Activated CD8-positive, alpha-beta memory T cell treated with anti-CD3 and anti-CD28 coated beads, Interleukin-2, amount 10 ng/mL, durations not matched to agents 7 days and 5 days (primary cell): ENCODE measurements around the gene PRLH. TPM values are rescaled to one million over a fixed set of nuclear protein-coding genes. Genes with fewer than 3 reads are reported as not detected.

Source experiments
- ATAC-seq: fragments of 150-1000 bp; cut with Tn5 transposase; one replicate; pipeline ENCODE4 v1.10.0; 2021; ENCODE audit warnings: moderate library complexity
- CTCF ChIA-PET: fragments of 350-600 bp; sonication (Branson Sonifier 250); formaldehyde crosslinking; loops from one replicate; lab custom pipeline; 2021; ENCODE audit warnings: antibody characterized with exemption; lab: Charles Lee
- DNase-seq: peaks from one replicate; pipeline ENCODE4 v3.0.0-alpha.2; 2020
- H3K27ac Mint-ChIP-seq: one replicate; pipeline ENCODE4 v1.8.0; 2021; ENCODE audit warnings: mild to moderate bottlenecking, mixed read lengths
- H3K27me3 Mint-ChIP-seq: one replicate; pipeline ENCODE4 v1.8.0; 2021; ENCODE audit warnings: mixed read lengths
- H3K36me3 Mint-ChIP-seq: one replicate; pipeline ENCODE4 v1.8.0; 2021; ENCODE audit warnings: mild to moderate bottlenecking, mixed read lengths
- H3K4me1 Mint-ChIP-seq: one replicate; pipeline ENCODE4 v1.8.0; 2021; ENCODE audit warnings: mixed read lengths
- H3K4me3 Mint-ChIP-seq: one replicate; pipeline ENCODE4 v1.8.0; 2021; ENCODE audit warnings: mild to moderate bottlenecking, moderate library complexity, mixed read lengths
- H3K9me3 Mint-ChIP-seq: one replicate; pipeline ENCODE4 v1.8.0; 2022; ENCODE audit warnings: low read depth, mixed read lengths
- total RNA-seq, 2 experiments: library from RNA; stranded (reverse); gene quantifications; one replicate each; pipeline ENCODE4 v1.2.3, GENCODE V29; 2021

Gene PRLH
- total RNA-seq, 2 experiments from 2014 or later, result not detected

- no peaks in the 10 kb centered on the region for H3K27me3 Mint-ChIP-seq
- DNase-seq, result no peak
- no peaks in the 10 kb centered on the region for H3K9me3 Mint-ChIP-seq
- no peak overlapping the region for H3K4me3 Mint-ChIP-seq
- peaks cover 2% of the 10 kb centered on the region for H3K4me1 Mint-ChIP-seq
- no peaks in the 10 kb centered on the region for H3K36me3 Mint-ChIP-seq
- H3K27ac Mint-ChIP-seq, result no peak overlapping the region
- ATAC-seq, result no peak
- CTCF ChIA-PET, result interaction anchor here (0.9 to 2.5 kb wide), 2 partner anchors 19 to 40 kb away, joined by 3 to 9 read pairs; no protein-coding TSS in a partner anchor
These were observed 34.2 kb upstream of the PRLH start for GRCh38 chr2:237532160-237532559.

GRCh38 chr2:237533668-237534161, 32.7 kb upstream of the PRLH start:
- no peaks in the 10 kb centered on the region for H3K36me3 Mint-ChIP-seq
- H3K4me3 Mint-ChIP-seq, result no peak overlapping the region
- no peak overlapping the region for H3K27ac Mint-ChIP-seq
- no peaks in the 10 kb centered on the region for H3K27me3 Mint-ChIP-seq
- ATAC-seq, result no peak
- DNase-seq, result no peak
- no peaks in the 10 kb centered on the region for H3K9me3 Mint-ChIP-seq
- peaks cover 2% of the 10 kb centered on the region for H3K4me1 Mint-ChIP-seq
- CTCF ChIA-PET, result interaction anchor here (2.5 kb wide), 1 partner anchor 21 kb away, joined by 9 read pairs; no protein-coding TSS in a partner anchor

GRCh38 chr2:237534380-237534779, 32.0 kb upstream of the PRLH start:
- no peak for ATAC-seq
- no peaks in the 10 kb centered on the region for H3K27me3 Mint-ChIP-seq
- no peak overlapping the region for H3K4me3 Mint-ChIP-seq
- peaks cover 2% of the 10 kb centered on the region for H3K4me1 Mint-ChIP-seq
- H3K27ac Mint-ChIP-seq, result no peak overlapping the region
- H3K9me3 Mint-ChIP-seq, result no peaks in the 10 kb centered on the region
- CTCF ChIA-PET, result no interaction called here
- DNase-seq, result no peak
- H3K36me3 Mint-ChIP-seq, result no peaks in the 10 kb centered on the region

DNA sequence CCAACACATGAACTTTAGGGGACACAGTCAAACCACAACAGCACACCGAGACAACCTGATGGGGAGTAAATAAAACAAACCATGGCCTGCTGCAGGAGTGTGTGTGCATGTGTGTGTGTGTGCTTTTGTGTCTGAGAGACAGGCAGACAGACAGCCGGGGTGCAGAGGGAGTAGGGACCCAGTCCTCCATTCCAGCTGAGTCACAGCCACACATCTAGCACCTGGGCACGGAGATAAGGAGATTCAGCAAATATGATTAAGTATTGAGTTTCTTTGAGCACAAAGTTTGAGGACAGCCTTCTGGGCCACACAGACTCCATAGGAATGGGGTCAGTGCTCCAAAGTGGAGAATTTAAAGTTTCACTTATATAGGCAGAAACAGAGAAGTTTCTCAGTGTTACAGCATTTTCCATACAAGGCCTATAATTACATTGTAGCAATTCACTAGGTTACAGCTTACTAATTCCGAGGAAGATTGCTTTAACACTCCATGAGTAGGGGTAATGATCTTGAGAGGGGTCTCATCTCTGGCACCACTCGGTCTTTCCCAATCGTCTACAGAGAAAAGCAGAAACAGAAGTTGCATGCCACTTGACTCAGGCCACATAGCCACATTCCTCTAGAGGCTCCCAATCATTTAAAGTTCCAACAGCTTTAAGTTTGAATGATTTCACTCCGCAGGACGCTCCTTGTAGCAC, 30.8 kb upstream of the PRLH start:
- DNase-seq, result no peak
- H3K27me3 Mint-ChIP-seq, result no peaks in the 10 kb centered on the region
- no peaks in the 10 kb centered on the region for H3K36me3 Mint-ChIP-seq
- H3K4me1 Mint-ChIP-seq, result peaks cover 2% of the 10 kb centered on the region
- H3K27ac Mint-ChIP-seq, result no peak overlapping the region
- H3K9me3 Mint-ChIP-seq, result no peaks in the 10 kb centered on the region
- no peak overlapping the region for H3K4me3 Mint-ChIP-seq
- ATAC-seq, result no peak
- CTCF ChIA-PET, result no interaction called here

DNA sequence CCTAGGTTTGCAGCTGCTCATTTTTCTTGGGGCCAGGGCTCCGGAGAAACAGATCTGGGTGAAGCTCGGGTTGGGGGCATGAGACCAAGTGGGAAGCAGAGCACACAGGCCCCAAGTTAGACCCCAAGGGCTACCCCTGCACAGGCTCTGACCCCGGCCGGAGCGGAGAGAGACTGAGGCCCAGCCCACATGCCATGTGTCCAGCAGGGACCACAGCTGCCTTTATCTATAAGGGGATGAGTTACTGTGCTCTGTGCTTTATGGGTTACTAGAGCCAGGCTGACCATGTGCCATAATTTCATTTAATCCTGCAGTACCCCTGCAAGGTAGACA, 30.3 kb upstream of the PRLH start:
- no peaks in the 10 kb centered on the region for H3K9me3 Mint-ChIP-seq
- CTCF ChIA-PET, result no interaction called here
- no peak for ATAC-seq

DNA sequence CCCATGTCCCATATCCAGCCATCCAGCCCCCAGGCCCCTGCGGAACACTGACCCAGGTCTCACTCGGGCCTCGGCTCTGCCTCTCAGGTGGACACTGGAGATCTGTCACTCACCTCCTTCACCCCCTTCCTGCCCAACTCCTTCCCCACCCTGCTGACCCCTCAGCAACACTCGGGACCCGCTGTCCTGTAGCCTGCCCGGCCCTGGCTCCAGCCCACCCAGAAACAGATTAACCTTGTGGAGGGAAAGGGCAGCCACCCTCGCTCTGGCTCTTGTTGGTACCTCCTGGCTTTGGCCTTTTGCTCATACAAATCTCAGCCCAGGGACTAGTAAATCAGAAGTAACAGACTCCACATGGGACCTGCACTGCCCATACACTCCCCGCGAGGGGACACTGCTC, 29.8 kb upstream of the PRLH start:
- Mint-ChIP-seq H3K27me3 (no peaks in the 10 kb centered on the region), H3K36me3 (no peaks in the 10 kb centered on the region), H3K27ac (no peak overlapping the region), H3K9me3 (no peaks in the 10 kb centered on the region), H3K4me3 (no peak overlapping the region), H3K4me1 (peaks cover 2% of the 10 kb centered on the region)
- DNase-seq (no peak), ATAC-seq (no peak)
- CTCF ChIA-PET, result no interaction called here

More for the DNA sequence above, 30.3 kb upstream of the PRLH start:
- Mint-ChIP-seq H3K4me3 (no peak overlapping the region), H3K27me3 (no peaks in the 10 kb centered on the region), H3K27ac (no peak overlapping the region), H3K36me3 (no peaks in the 10 kb centered on the region), H3K4me1 (peaks cover 2% of the 10 kb centered on the region)
- DNase-seq, result no peak

- Mint-ChIP-seq H3K27ac (no peak overlapping the region), H3K9me3 (no peaks in the 10 kb centered on the region), H3K4me1 (no peaks in the 10 kb centered on the region), H3K4me3 (no peak overlapping the region), H3K27me3 (no peaks in the 10 kb centered on the region), H3K36me3 (no peaks in the 10 kb centered on the region)
- ATAC-seq, result no peak
- no peak for DNase-seq
- CTCF ChIA-PET, result no interaction called here
These were observed 28.2 kb upstream of the PRLH start for GRCh38 chr2:237538001-237538720.

DNA sequence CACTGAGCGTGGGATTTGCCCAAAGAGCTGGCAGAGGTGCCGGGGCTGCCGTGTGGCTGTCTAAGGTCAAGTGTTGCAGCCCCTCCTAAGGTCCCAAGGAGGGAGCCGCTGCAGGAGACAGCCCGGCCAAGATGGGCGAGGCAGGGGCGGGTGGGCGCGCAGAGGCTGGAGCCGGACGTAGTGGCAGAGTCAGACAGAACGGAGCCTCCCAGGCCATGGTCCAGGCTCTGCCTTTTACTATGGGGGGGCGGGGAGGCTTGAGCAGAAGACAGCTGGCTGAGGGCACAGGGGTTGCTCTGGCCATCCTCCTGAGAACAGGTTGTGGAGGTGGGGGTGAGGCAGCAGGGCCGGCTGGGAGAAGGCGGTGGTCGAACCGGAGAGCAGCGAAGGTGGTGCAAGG, 27.5 kb upstream of the PRLH start:
- DNase-seq (no peak), ATAC-seq (no peak)
- no peaks in the 10 kb centered on the region for H3K27me3 Mint-ChIP-seq
- no peaks in the 10 kb centered on the region for H3K4me1 Mint-ChIP-seq
- no peaks in the 10 kb centered on the region for H3K36me3 Mint-ChIP-seq
- CTCF ChIA-PET, result no interaction called here
- H3K9me3 Mint-ChIP-seq, result no peaks in the 10 kb centered on the region
- H3K27ac Mint-ChIP-seq, result no peak overlapping the region
- H3K4me3 Mint-ChIP-seq, result no peak overlapping the region

DNA sequence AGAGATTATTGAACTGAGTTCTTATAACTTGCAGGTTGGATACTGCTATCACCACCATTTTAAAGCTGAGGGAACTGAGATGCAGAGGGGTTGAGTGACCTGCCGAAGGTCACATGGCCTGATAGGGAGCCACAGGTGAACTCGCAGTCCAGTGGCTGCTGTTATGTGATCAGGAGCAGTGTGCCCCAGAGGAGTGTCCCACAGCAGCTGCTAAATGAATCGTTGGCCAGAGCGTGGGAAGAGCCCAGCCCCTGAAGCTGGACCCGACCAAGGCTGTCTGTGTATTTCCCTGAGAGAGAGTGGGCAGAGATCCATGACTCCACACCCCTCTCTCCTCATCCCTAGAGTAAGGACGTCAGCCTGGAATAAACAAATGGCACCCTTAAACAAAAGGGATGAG, 26.7 kb upstream of the PRLH start:
- H3K27me3 Mint-ChIP-seq, result no peaks in the 10 kb centered on the region
- no peaks in the 10 kb centered on the region for H3K4me1 Mint-ChIP-seq
- H3K27ac Mint-ChIP-seq, result no peak overlapping the region
- H3K36me3 Mint-ChIP-seq, result no peaks in the 10 kb centered on the region
- no peak overlapping the region for H3K4me3 Mint-ChIP-seq
- ATAC-seq (no peak), DNase-seq (no peak)
- CTCF ChIA-PET, result interaction anchor here (1.0 to 2.3 kb wide), 2 partner anchors 27 to 33 kb away, joined by 4 to 7 read pairs; no protein-coding TSS in a partner anchor
- H3K9me3 Mint-ChIP-seq, result no peaks in the 10 kb centered on the region

- no peak for ATAC-seq
- Mint-ChIP-seq H3K4me3 (no peak overlapping the region), H3K4me1 (no peaks in the 10 kb centered on the region), H3K27ac (no peak overlapping the region), H3K36me3 (no peaks in the 10 kb centered on the region), H3K27me3 (no peaks in the 10 kb centered on the region), H3K9me3 (no peaks in the 10 kb centered on the region)
- DNase-seq, result no peak
- CTCF ChIA-PET, result interaction anchor here (1.0 to 2.3 kb wide), 2 partner anchors 27 to 32 kb away, joined by 4 to 7 read pairs; no protein-coding TSS in a partner anchor
These were observed 26.1 kb upstream of the PRLH start for GRCh38 chr2:237540223-237540775.

DNA sequence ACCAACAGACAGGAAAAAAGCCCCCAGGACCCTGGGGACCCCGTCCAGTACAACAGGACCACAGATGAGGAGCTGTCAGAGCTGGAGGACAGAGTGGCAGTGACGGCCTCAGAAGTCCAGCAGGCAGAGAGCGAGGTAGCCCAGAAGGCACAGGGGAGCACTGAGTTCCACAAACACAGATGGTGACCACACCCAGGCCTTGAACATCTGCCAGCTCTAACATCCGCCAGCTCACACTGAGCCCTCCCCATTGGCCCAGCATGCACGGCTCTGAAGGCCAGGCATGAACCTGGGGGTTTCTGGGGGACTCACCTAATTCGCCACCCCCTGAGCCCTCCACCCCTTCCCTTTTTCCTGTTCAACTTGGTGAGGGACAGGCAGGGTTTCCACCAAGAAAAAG, 25.6 kb upstream of the PRLH start:
- Mint-ChIP-seq H3K4me1 (no peaks in the 10 kb centered on the region), H3K36me3 (no peaks in the 10 kb centered on the region), H3K4me3 (no peak overlapping the region), H3K9me3 (no peaks in the 10 kb centered on the region), H3K27ac (no peak overlapping the region), H3K27me3 (no peaks in the 10 kb centered on the region)
- CTCF ChIA-PET, result interaction anchor here (2.3 kb wide), 1 partner anchor 31 kb away, joined by 7 read pairs; no protein-coding TSS in a partner anchor
- ATAC-seq, result no peak
- no peak for DNase-seq

DNA sequence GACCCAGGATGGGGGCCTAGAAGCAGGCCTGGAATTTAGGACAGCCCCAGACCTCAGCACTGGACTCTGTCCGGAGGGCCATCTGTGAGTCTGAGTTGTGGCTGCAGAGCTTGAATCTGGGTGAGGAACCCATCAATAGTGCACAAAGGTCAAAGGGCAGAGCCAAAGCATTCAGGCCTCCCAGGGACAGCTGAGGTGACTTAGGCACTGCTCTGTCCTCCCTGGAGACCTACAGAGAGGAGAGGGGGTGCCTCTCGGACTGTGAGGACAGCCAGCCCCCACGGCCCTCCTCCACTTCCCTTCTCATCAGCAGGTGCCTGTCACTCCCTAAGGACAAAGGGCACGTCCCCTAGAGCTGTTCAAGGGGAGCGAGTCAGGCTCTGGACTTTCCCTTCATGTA, 25.1 kb upstream of the PRLH start:
- Mint-ChIP-seq H3K27me3 (no peaks in the 10 kb centered on the region), H3K36me3 (no peaks in the 10 kb centered on the region), H3K4me3 (no peak overlapping the region), H3K4me1 (no peaks in the 10 kb centered on the region), H3K27ac (no peak overlapping the region), H3K9me3 (no peaks in the 10 kb centered on the region)
- CTCF ChIA-PET, result interaction anchor here (2.3 kb wide), 1 partner anchor 31 kb away, joined by 7 read pairs; no protein-coding TSS in a partner anchor
- DNase-seq, result no peak
- no peak for ATAC-seq

- Mint-ChIP-seq H3K27ac (no peak overlapping the region), H3K36me3 (no peaks in the 10 kb centered on the region), H3K27me3 (peaks cover 2% of the 10 kb centered on the region), H3K4me3 (no peak overlapping the region), H3K4me1 (no peaks in the 10 kb centered on the region), H3K9me3 (no peaks in the 10 kb centered on the region)
- ATAC-seq (no peak), DNase-seq (no peak)
- CTCF ChIA-PET, result no interaction called here
These were observed 24.2 kb upstream of the PRLH start for GRCh38 chr2:237542001-237542704.
